HepG2 (cell line): ENCODE measurements around the gene SRC. TPM values are rescaled to one million over a fixed set of nuclear protein-coding genes. Genes with fewer than 3 reads are reported as not detected.

Experiments
- DMTF1 ChIP-seq: sonication (generic); formaldehyde crosslinking; IDR thresholded peaks from 2 replicates; pipeline ENCODE4 v1.4.0; 2020; ENCODE audit warnings: mild to moderate bottlenecking, missing genetic modification reagents
- ELF4 ChIP-seq: sonication (generic); formaldehyde crosslinking; IDR thresholded peaks from 2 replicates; pipeline ENCODE4 v1.5.0; 2020; ENCODE audit warnings: missing genetic modification reagents, mild to moderate bottlenecking, moderate library complexity, borderline replicate concordance
- ELK4 ChIP-seq: sonication (generic); formaldehyde crosslinking; IDR thresholded peaks from 2 replicates; pipeline ENCODE4 v1.9.0; 2021; ENCODE audit warnings: missing genetic modification reagents, borderline replicate concordance
- NCOA5 ChIP-seq: sonication (generic); formaldehyde crosslinking; IDR thresholded peaks from 2 replicates; pipeline ENCODE4 v1.4.0; 2020; ENCODE audit warnings: missing genetic modification reagents
- POGZ ChIP-seq: sonication (generic); formaldehyde crosslinking; IDR thresholded peaks from 2 replicates; pipeline ENCODE4 v1.4.0; 2020; ENCODE audit warnings: mild to moderate bottlenecking, missing genetic modification reagents
- PTBP1 ChIP-seq: fragments of 200-400 bp; formaldehyde crosslinking; IDR thresholded peaks from 2 replicates; pipeline ENCODE4 v1.6.1; 2018; ENCODE audit warnings: low read length, low read depth; ENCODE audit not compliant: poor library complexity, severe bottlenecking
- TSC22D2 ChIP-seq: sonication (generic); formaldehyde crosslinking; IDR thresholded peaks from 2 replicates; pipeline ENCODE4 v1.5.1; 2020; ENCODE audit warnings: missing genetic modification reagents, mild to moderate bottlenecking, borderline replicate concordance
- ZBTB21 ChIP-seq: sonication (generic); formaldehyde crosslinking; IDR thresholded peaks from 2 replicates; pipeline ENCODE4 v1.4.0; 2020; ENCODE audit warnings: missing genetic modification reagents
- ZEB1 ChIP-seq: IDR thresholded peaks from 2 replicates; pipeline ENCODE4 v1.6.1; 2012; ENCODE audit warnings: mild to moderate bottlenecking, low read depth, inconsistent platforms; ENCODE audit not compliant: insufficient replicate concordance
- ZFP36 ChIP-seq: fragments of 150-350 bp; IDR thresholded peaks from 2 replicates; pipeline ENCODE4 v1.6.1; 2018; ENCODE audit warnings: borderline replicate concordance, low read length, low read depth; ENCODE audit not compliant: partially characterized antibody
- ZFP91 ChIP-seq: sonication (generic); formaldehyde crosslinking; IDR thresholded peaks from 2 replicates; pipeline ENCODE4 v1.9.0; 2022; ENCODE audit warnings: missing genetic modification reagents, mild to moderate bottlenecking, borderline replicate concordance
- ZNF350 ChIP-seq: sonication (generic); formaldehyde crosslinking; IDR thresholded peaks from 2 replicates; pipeline ENCODE4 v1.4.0; 2020; ENCODE audit warnings: mild to moderate bottlenecking, low read depth, missing genetic modification reagents, borderline replicate concordance
- ZNF609 ChIP-seq: sonication (generic); formaldehyde crosslinking; IDR thresholded peaks from 2 replicates; pipeline ENCODE4 v1.4.0; 2020; ENCODE audit warnings: mild to moderate bottlenecking, missing genetic modification reagents, borderline replicate concordance
- polyA plus RNA-seq, 8 experiments: library from polyadenylated mRNA; depleted of rRNA in 3 of 8; stranded (reverse) in 7 of 8; unstranded in 1 of 8; fragments of >200 nt; fragmentation: Illumina TruSeq in 4 of 8; extraction: Trizol in 4 of 8; gene quantifications; 2 replicates each; pipeline versions ENCODE4 v1.2.1 to v1.2.3, GENCODE V29; 2011 to 2016; ENCODE audit warnings: low read depth in 4 of 8, missing spikeins in 1 of 8, mixed read lengths in 1 of 8; ENCODE audit not compliant: insufficient read depth in 1 of 8
- total RNA-seq, 5 experiments: library from RNA; depleted of rRNA; stranded (reverse); fragments of >200 nt; fragmentation: Illumina TruSeq; extraction: Trizol; gene quantifications; 2 replicates each; pipeline ENCODE4 v1.2.3, GENCODE V29; 2016; ENCODE audit warnings: low read depth in 1 of 5

The SRC gene
- total and polyA plus RNA-seq, 2 of the 13 experiments (the other 11 are each of a cell fraction or from before 2014, with no cell fraction given): 54.7 to 192 TPM

GRCh38 chr20:37344506-37345338 lies 1.2 kb upstream of the SRC start (continued):
- peak; percentile 71; the same call in 1 of the 2 replicates for TF ChIP-seq ZFP91 (CRISPR knock-in tag)
- no peak for TF ChIP-seq PTBP1
- TF ChIP-seq POGZ (CRISPR knock-in tag): peak; percentile 42; the same call in 1 of the 2 replicates
- no peak for TF ChIP-seq DMTF1 (CRISPR knock-in tag)
- TF ChIP-seq ZBTB21 (CRISPR knock-in tag): no peak
- TF ChIP-seq ELK4 (CRISPR knock-in tag): no peak
- peak; percentile 76; the same call in 1 of the 2 replicates for TF ChIP-seq ZNF609 (CRISPR knock-in tag)
- TF ChIP-seq ZNF350: peak; percentile 68; the same call in 1 of the 2 replicates
- TF ChIP-seq ELF4 (CRISPR knock-in tag): no peak
- TF ChIP-seq NCOA5 (CRISPR knock-in tag): no peak
- no peak for TF ChIP-seq TSC22D2 (CRISPR knock-in tag)
- no peak for TF ChIP-seq ZEB1
- TF ChIP-seq ZFP36: no peak
